H9 (cell line): ENCODE data around the gene GAL3ST2. TPM values are rescaled to one million over a fixed set of nuclear protein-coding genes. Genes with fewer than 3 reads are reported as not detected.

Experiments
- DNase-seq: peaks from one replicate; pipeline ENCODE4 v3.0.0-alpha.2; 2017
- H2AFZ ChIP-seq: one replicate; pipeline ENCODE4 v1.6.1; 2013; ENCODE audit warnings: mild to moderate bottlenecking, low read length, control low read depth, moderate library complexity
- H2AK5ac ChIP-seq: 2 replicates; pipeline ENCODE4 v1.6.1; 2013; ENCODE audit warnings: low read length, control low read depth, mixed read lengths; ENCODE audit not compliant: insufficient read length
- H2BK120ac ChIP-seq: one replicate; pipeline ENCODE4 v1.6.1; 2013; ENCODE audit warnings: low read depth, mild to moderate bottlenecking, low read length, control low read depth, inconsistent platforms; ENCODE audit not compliant: poor library complexity, severe bottlenecking
- H2BK12ac ChIP-seq: 2 replicates; pipeline ENCODE4 v1.6.1; 2013; ENCODE audit warnings: low read length, control low read depth, mixed read lengths, low read depth; ENCODE audit not compliant: insufficient read length
- H2BK15ac ChIP-seq: 2 replicates; pipeline ENCODE4 v1.6.1; 2013; ENCODE audit warnings: low read depth, low read length, control low read depth
- H2BK20ac ChIP-seq: one replicate; pipeline ENCODE4 v1.6.1; 2013; ENCODE audit warnings: low read depth, mild to moderate bottlenecking, low read length, control low read depth, inconsistent platforms; ENCODE audit not compliant: poor library complexity, severe bottlenecking
- H2BK5ac ChIP-seq: 2 replicates; pipeline ENCODE4 v1.6.1; 2013; ENCODE audit warnings: low read length, control low read depth, mixed read lengths; ENCODE audit not compliant: insufficient read length
- H3K14ac ChIP-seq: 2 replicates; pipeline ENCODE4 v1.6.1; 2013; ENCODE audit warnings: low read length, control low read depth; ENCODE audit not compliant: insufficient read depth
- H3K18ac ChIP-seq: 2 replicates; pipeline ENCODE4 v1.6.1; 2013; ENCODE audit warnings: low read depth, mild to moderate bottlenecking, mixed read lengths, low read length, control low read depth; ENCODE audit not compliant: insufficient read length
- H3K23ac ChIP-seq: 2 replicates; pipeline ENCODE4 v1.6.1; 2013; ENCODE audit warnings: low read length, control low read depth, mixed read lengths, low read depth; ENCODE audit not compliant: insufficient read length
- H3K23me2 ChIP-seq: 2 replicates; pipeline ENCODE4 v1.6.1; 2013; ENCODE audit warnings: low read depth, mild to moderate bottlenecking, mixed read lengths, low read length, control low read depth; ENCODE audit not compliant: insufficient read length, poor library complexity, severe bottlenecking
- H3K27ac ChIP-seq: 2 replicates; pipeline ENCODE4 v1.5.1; 2013; ENCODE audit warnings: low read length, control low read depth, mixed read lengths, low read depth; ENCODE audit not compliant: insufficient read length
- H3K27me3 ChIP-seq: 2 replicates; pipeline ENCODE4 v1.6.1; 2013; ENCODE audit warnings: low read length, control low read depth, inconsistent platforms; ENCODE audit not compliant: insufficient read depth
- H3K4ac ChIP-seq: 2 replicates; pipeline ENCODE4 v1.6.1; 2013; ENCODE audit warnings: low read depth, mild to moderate bottlenecking, control low read depth, inconsistent platforms, low read length, moderate library complexity
- H3K4me1 ChIP-seq: 2 replicates; pipeline ENCODE4 v1.6.1; 2013; ENCODE audit warnings: low read length, control low read depth, inconsistent platforms; ENCODE audit not compliant: insufficient read depth
- H3K4me2 ChIP-seq: 2 replicates; pipeline ENCODE4 v1.6.1; 2013; ENCODE audit warnings: low read length, control low read depth, mixed read lengths; ENCODE audit not compliant: insufficient read length, insufficient read depth
- H3K56ac ChIP-seq: 2 replicates; pipeline ENCODE4 v1.6.1; 2013; ENCODE audit warnings: low read depth, mild to moderate bottlenecking, mixed read lengths, low read length, control low read depth; ENCODE audit not compliant: insufficient read length
- H3K79me1 ChIP-seq: 2 replicates; pipeline ENCODE4 v1.6.1; 2013; ENCODE audit warnings: low read depth, mild to moderate bottlenecking, moderate library complexity, low read length, control low read depth, inconsistent platforms; ENCODE audit not compliant: insufficient read depth, poor library complexity, severe bottlenecking
- H3K79me2 ChIP-seq: 2 replicates; pipeline ENCODE4 v1.6.1; 2013; ENCODE audit warnings: low read length, control low read depth, inconsistent platforms; ENCODE audit not compliant: insufficient read depth
- H3K9ac ChIP-seq: 2 replicates; pipeline ENCODE4 v1.6.1; 2013; ENCODE audit warnings: low read length, control low read depth, mixed read lengths; ENCODE audit not compliant: insufficient read length; ENCODE audit errors: extremely low read depth
- H3K9me3 ChIP-seq: one replicate; pipeline ENCODE4 v1.6.1; 2013; ENCODE audit warnings: low read depth, low read length, inconsistent platforms; ENCODE audit not compliant: control insufficient read depth
- H3T11ph ChIP-seq: one replicate; pipeline ENCODE4 v1.6.1; 2013; ENCODE audit warnings: mild to moderate bottlenecking, low read length, control low read depth, inconsistent platforms
- H4K20me1 ChIP-seq: one replicate; pipeline ENCODE4 v1.6.1; 2013; ENCODE audit not compliant: control insufficient read depth, insufficient read length, insufficient read depth
- H4K5ac ChIP-seq: 2 replicates; pipeline ENCODE4 v1.6.1; 2013; ENCODE audit warnings: low read depth, mild to moderate bottlenecking, mixed read lengths, low read length, control low read depth; ENCODE audit not compliant: insufficient read length
- H4K8ac ChIP-seq: replicated peaks from 2 replicates; pipeline ENCODE4 v1.6.1; 2013; ENCODE audit warnings: low read length, control low read depth, mixed read lengths, low read depth; ENCODE audit not compliant: insufficient read length
- H4K91ac ChIP-seq: 2 replicates; pipeline ENCODE4 v1.6.1; 2013; ENCODE audit warnings: low read depth, mild to moderate bottlenecking, moderate library complexity, mixed read lengths, low read length, control low read depth; ENCODE audit not compliant: insufficient read length
- H3K27ac Mint-ChIP-seq, 3 experiments: 2 replicates in 2 of 3; 3 replicates in 1 of 3; pipeline ENCODE4 v1.8.0; 2020 to 2021; ENCODE audit warnings: mixed read lengths in 3 of 3, mild to moderate bottlenecking in 1 of 3, moderate library complexity in 1 of 3
- H3K27me3 Mint-ChIP-seq: 2 replicates; pipeline ENCODE4 v1.8.0; 2021; ENCODE audit warnings: low read depth, mild to moderate bottlenecking, moderate library complexity, mixed read lengths
- H3K36me3 Mint-ChIP-seq, 3 experiments: 2 replicates in 2 of 3; 3 replicates in 1 of 3; pipeline ENCODE4 v1.8.0; 2020 to 2021; ENCODE audit warnings: low read depth in 3 of 3, mixed read lengths in 3 of 3; ENCODE audit not compliant: insufficient read depth in 1 of 3
- H3K4me1 Mint-ChIP-seq, 2 experiments: 2 replicates each; pipeline ENCODE4 v1.8.0; 2020; ENCODE audit warnings: mixed read lengths in 2 of 2
- H3K4me3 Mint-ChIP-seq, 2 experiments: 2 replicates in 1 of 2; 3 replicates in 1 of 2; pipeline ENCODE4 v1.8.0; 2020 to 2021; ENCODE audit warnings: mild to moderate bottlenecking in 2 of 2, mixed read lengths in 2 of 2, moderate library complexity in 1 of 2
- H3K9me3 Mint-ChIP-seq, 2 experiments: 2 replicates in 1 of 2; 3 replicates in 1 of 2; pipeline ENCODE4 v1.8.0; 2020; ENCODE audit warnings: mild to moderate bottlenecking in 2 of 2, mixed read lengths in 2 of 2, moderate library complexity in 1 of 2
- CTCF ChIP-seq: fragments of 200-600 bp; sonication (generic); conservative IDR thresholded peaks from 3 replicates; pipeline ENCODE4 v1.8.0; 2021; ENCODE audit warnings: antibody characterized with exemption, mild to moderate bottlenecking
- WGBS: extraction: QIAGEN DNeasy Blood & Tissue Kit; methylation state at CpG from one replicate; pipeline ENCODE4 v1.1.7; 2013; ENCODE audit warnings: missing lambda C conversion rate, low lambda C conversion rate, mixed read lengths; ENCODE audit not compliant: insufficient read length; ENCODE audit errors: extremely low coverage; 5-methylcytosine and 5-hydroxymethylcytosine counted together
- total RNA-seq: library from RNA; stranded (reverse); gene quantifications from 2 replicates; pipeline ENCODE4 v1.2.1, GENCODE V29; 2021

The GAL3ST2 gene
- total RNA-seq, 1 experiment from 2014 or later: 0.33 TPM

- H3K23me2 ChIP-seq: no peaks in the 10 kb centered on the region
- Mint-ChIP-seq H3K36me3 (peaks cover 12 to 35% (median 26%) of the 10 kb centered on the region in 3 experiments), H3K27me3 (no peaks in the 10 kb centered on the region; the same call in 1 of the 2 replicates), H3K4me1 (no peaks in the 10 kb centered on the region), H3K4me3 (no peak overlapping the region), H3K27ac (no peak overlapping the region), H3K9me3 (peaks cover 9 to 10% of the 10 kb centered on the region in 2 experiments)
- H2BK15ac ChIP-seq: no peak overlapping the region
- H2BK12ac ChIP-seq: no peak overlapping the region
- H3K27ac ChIP-seq: no peak overlapping the region
- no peak overlapping the region for H2BK120ac ChIP-seq
- no CpG with 5 or more reads among the region's 27 CpGs for WGBS
- no peaks in the 10 kb centered on the region for H3K27me3 ChIP-seq
- H4K5ac ChIP-seq: no peak overlapping the region
- no peak overlapping the region for H2BK5ac ChIP-seq
- no peak overlapping the region for H2AFZ ChIP-seq
- H3K4ac ChIP-seq: no peak overlapping the region
- no peaks in the 10 kb centered on the region for H3K4me1 ChIP-seq
- H3K9ac ChIP-seq: no peak overlapping the region
- no peak overlapping the region for H3K56ac ChIP-seq
- no peak overlapping the region for H2AK5ac ChIP-seq
- H3K23ac ChIP-seq: no peak overlapping the region
- no peaks in the 10 kb centered on the region for H3K9me3 ChIP-seq
- H4K20me1 ChIP-seq: no peaks in the 10 kb centered on the region
- no peak overlapping the region for H3K18ac ChIP-seq
- no peaks in the 10 kb centered on the region for H3K79me2 ChIP-seq
- H4K8ac ChIP-seq: no peak overlapping the region
- H3K79me1 ChIP-seq: no peaks in the 10 kb centered on the region
- TF ChIP-seq CTCF: no peak
- no peak overlapping the region for H3T11ph ChIP-seq
- H4K91ac ChIP-seq: no peak overlapping the region
- no peak for DNase-seq
- H3K14ac ChIP-seq: no peak overlapping the region
- no peak overlapping the region for H3K4me2 ChIP-seq
- H2BK20ac ChIP-seq: no peak overlapping the region
These were observed 20.8 kb upstream of the GAL3ST2 start for GRCh38 chr2:241755777-241756176.
